A549 (cell line): ENCODE measurements around the gene MR1. TPM values are rescaled to one million over a fixed set of nuclear protein-coding genes. Genes with fewer than 3 reads are reported as not detected.

Experiments
- ATAC-seq, 2 experiments: fragments of 200-7000 bp in 1 of 2; fragments of >200 bp in 1 of 2; cut with Nextera tagmentation in 1 of 2; cut with Tn5 transposase in 1 of 2; 3 replicates each; pipeline versions ENCODE4 v1.8.0 to v1.9.1; 2018 to 2020; ENCODE audit warnings: mild to moderate bottlenecking in 1 of 2, moderate library complexity in 1 of 2
- CTCF ChIA-PET: fragments of 300-600 bp; sonication (Branson Sonifier 250); formaldehyde crosslinking; extraction: SDS; loops from one replicate; lab custom pipeline; 2021; ENCODE audit warnings: antibody characterized with exemption, inconsistent platforms; lab: Yijun Ruan, JAX
- POLR2A ChIA-PET: fragments of 350-600 bp; formaldehyde crosslinking; extraction: SDS; loops from one replicate; lab custom pipeline; 2021; ENCODE audit warnings: antibody characterized with exemption, inconsistent platforms; lab: Yijun Ruan, JAX
- DNase-seq, 2 experiments: peaks; one replicate each; pipeline versions ENCODE4 v3.0.0 to v3.0.0-alpha.2; 2011 to 2016; ENCODE audit warnings: low read depth in 1 of 2, low spot score in 1 of 2
- FAIRE-seq: peaks from 2 replicates; lab custom pipeline; 2011; peaks lifted over from hg19 to GRCh38; lab: Jason Lieb, UNC
- H3K27ac ChIP-seq, 2 experiments: fragments of >200 bp; sonication (Bioruptor Twin); formaldehyde crosslinking; 3 replicates each; pipeline ENCODE4 v1.5.1; 2016 to 2017
- H3K4me1 ChIP-seq: fragments of >200 bp; sonication (Bioruptor Twin); formaldehyde crosslinking; 3 replicates; pipeline ENCODE4 v1.6.1; 2016
- H3K4me2 ChIP-seq: fragments of >200 bp; sonication (Bioruptor Twin); formaldehyde crosslinking; 3 replicates; pipeline ENCODE4 v1.6.1; 2016
- H3K4me3 ChIP-seq: fragments of >200 bp; sonication (Bioruptor Twin); formaldehyde crosslinking; 3 replicates; pipeline ENCODE4 v1.5.1; 2016
- H3K9me3 ChIP-seq: fragments of >200 bp; sonication (Bioruptor Twin); formaldehyde crosslinking; 3 replicates; pipeline ENCODE4 v1.6.1; 2016
- ATOH8 ChIP-seq: fragments of 250-450 bp; sonication (Bioruptor Pico); IDR thresholded peaks from 2 replicates; pipeline ENCODE4 v1.5.0; 2020; ENCODE audit warnings: low read depth, mild to moderate bottlenecking, moderate library complexity
- CBX2 ChIP-seq: fragments of 200-600 bp; sonication (generic); IDR thresholded peaks from 2 replicates; pipeline ENCODE4 v1.6.1; 2016; ENCODE audit warnings: low read depth, mild to moderate bottlenecking, borderline replicate concordance
- CTCF ChIP-seq: fragments of >200 bp; sonication (Bioruptor Twin); formaldehyde crosslinking; IDR thresholded peaks from 3 replicates; pipeline ENCODE4 v1.5.1; 2016
- EHMT2 ChIP-seq: fragments of 200-600 bp; sonication (generic); IDR thresholded peaks from 2 replicates; pipeline ENCODE4 v1.6.1; 2016; ENCODE audit warnings: antibody characterized with exemption, low read depth, mild to moderate bottlenecking, moderate library complexity
- FOSL2 ChIP-seq, 2 experiments: fragments of 450-650 bp in 1 of 2; fragments of >200 bp in 1 of 2; sonication (Bioruptor Twin) in 1 of 2; formaldehyde crosslinking; IDR thresholded peaks; 2 replicates each; pipeline versions ENCODE4 v1.5.0 to v1.6.1; 2016 to 2020; ENCODE audit warnings: mild to moderate bottlenecking in 1 of 2, moderate library complexity in 1 of 2
- GATA3 ChIP-seq: IDR thresholded peaks from 2 replicates; pipeline ENCODE4 v1.6.1; 2012; ENCODE audit warnings: borderline replicate concordance
- HDAC2 ChIP-seq: fragments of 200-600 bp; sonication (generic); IDR thresholded peaks from 2 replicates; pipeline ENCODE4 v1.6.1; 2016
- HOXA7 ChIP-seq: fragments of 250-450 bp; sonication (Bioruptor Pico); IDR thresholded peaks from 2 replicates; pipeline ENCODE4 v1.5.0; 2020; ENCODE audit warnings: mild to moderate bottlenecking, moderate library complexity
- HOXB13 ChIP-seq: fragments of 250-450 bp; sonication (Bioruptor Pico); IDR thresholded peaks from 2 replicates; pipeline ENCODE4 v1.5.0; 2020; ENCODE audit warnings: low read depth, mild to moderate bottlenecking, moderate library complexity
- JUNB ChIP-seq: fragments of >200 bp; sonication (Bioruptor Twin); formaldehyde crosslinking; IDR thresholded peaks from 2 replicates; pipeline ENCODE4 v1.6.1; 2016
- MAFK ChIP-seq: fragments of 450-650 bp; IDR thresholded peaks from 2 replicates; pipeline ENCODE4 v1.6.1; 2014; ENCODE audit not compliant: partially characterized antibody
- MAZ ChIP-seq: fragments of 150-350 bp; IDR thresholded peaks from 2 replicates; pipeline ENCODE4 v1.6.1; 2014; ENCODE audit warnings: antibody characterized with exemption, low read depth, low read length, borderline replicate concordance
- NR3C1 ChIP-seq: fragments of >200 bp; sonication (Bioruptor Twin); formaldehyde crosslinking; IDR thresholded peaks from 3 replicates; pipeline ENCODE4 v1.6.1; 2017
- PHF8 ChIP-seq: fragments of 200-600 bp; sonication (generic); IDR thresholded peaks from 2 replicates; pipeline ENCODE4 v1.6.1; 2016; ENCODE audit warnings: low read depth, mild to moderate bottlenecking, antibody characterized with exemption, moderate library complexity, borderline replicate concordance
- POLR2A ChIP-seq: IDR thresholded peaks from 2 replicates; pipeline ENCODE4 v1.6.1; 2012; ENCODE audit warnings: mild to moderate bottlenecking, low read length
- RAD21 ChIP-seq, 2 experiments: fragments of >200 bp in 1 of 2; sonication (Bioruptor Twin) in 1 of 2; formaldehyde crosslinking in 1 of 2; IDR thresholded peaks in 1 of 2; conservative IDR thresholded peaks in 1 of 2; 2 replicates in 1 of 2; 3 replicates in 1 of 2; pipeline ENCODE4 v1.6.1; 2012 to 2018; ENCODE audit warnings: inconsistent platforms in 1 of 2
- RFX5 ChIP-seq: fragments of 450-650 bp; IDR thresholded peaks from 2 replicates; pipeline ENCODE4 v1.7.1; 2014; ENCODE audit warnings: antibody characterized with exemption, mild to moderate bottlenecking, moderate library complexity
- SMC3 ChIP-seq: fragments of >200 bp; sonication (Bioruptor Twin); formaldehyde crosslinking; IDR thresholded peaks from 3 replicates; pipeline ENCODE4 v1.6.1; 2018; ENCODE audit warnings: inconsistent platforms
- TP53 ChIP-seq: fragments of 250-450 bp; sonication (Bioruptor Pico); IDR thresholded peaks from 2 replicates; pipeline ENCODE4 v1.5.0; 2021; ENCODE audit warnings: mild to moderate bottlenecking, moderate library complexity
- ZC3H11A ChIP-seq: fragments of 450-650 bp; IDR thresholded peaks from 2 replicates; pipeline ENCODE4 v1.6.1; 2014; ENCODE audit warnings: antibody characterized with exemption, mild to moderate bottlenecking
- ZFP36 ChIP-seq: fragments of 450-650 bp; IDR thresholded peaks from 2 replicates; pipeline ENCODE4 v1.6.1; 2014; ENCODE audit warnings: borderline replicate concordance; ENCODE audit not compliant: partially characterized antibody
- WGBS: methylation state at CpG from one replicate; pipeline ENCODE4 v1.1.6; 2017; ENCODE audit errors: missing lambda C conversion rate; 5-methylcytosine and 5-hydroxymethylcytosine counted together
- polyA plus RNA-seq, 4 experiments: library from polyadenylated mRNA; depleted of rRNA in 3 of 4; stranded (reverse); fragments of >200 nt; fragmentation: RNase III in 1 of 4; extraction: RNeasy Plus Mini Kit Qiagen cat#74134 plus additional on column Dnase treatment in 1 of 4; gene quantifications; 2 replicates in 3 of 4; 3 replicates in 1 of 4; pipeline ENCODE4 v1.2.3, GENCODE V29; 2011 to 2017

MR1 gene
- polyA plus RNA-seq, 2 of the 4 experiments (the other 2 are of a cell fraction): 8.3 to 17.2 TPM

GRCh38 chr1:181084606-181084969 is 50.8 kb downstream of the MR1 start:
- WGBS: 71% methylated on average over 4 of the region's 4 CpGs
- POLR2A ChIA-PET: interaction anchor here (1.0 to 2.1 kb wide), 3 partner anchors 13 to 62 kb away, joined by 3 to 9 read pairs (median 4); partner anchors contain the start of gene STX6
- FAIRE-seq (no peak), ATAC-seq (no peak), DNase-seq (no peak)
- peak overlapping the region in 1 of 2 experiments; percentile 84; a peak in 3 of 6 replicates for H3K27ac ChIP-seq
- CTCF ChIA-PET: interaction anchor here (0.7 to 48.3 kb wide), 11 partner anchors 10 to 203 kb away, joined by 3 to 774 read pairs (median 4); no protein-coding TSS in a partner anchor
- H3K4me3 ChIP-seq: no peak overlapping the region
- TF ChIP-seq CTCF (no peak), JUNB (no peak), RFX5 (no peak)
- TF ChIP-seq, all 56 proteins: peak for 0
- peaks cover 45% of the 10 kb centered on the region for H3K4me1 ChIP-seq
- no peaks in the 10 kb centered on the region for H3K9me3 ChIP-seq
- H3K4me2 ChIP-seq: peak overlapping the region; percentile 3; the same call in 1 of the 3 replicates

GRCh38 chr1:181086091-181086490 is 52.3 kb downstream of the MR1 start:
- H3K4me2 ChIP-seq: peak overlapping the region; percentile 92; the same call in 2 of the 3 replicates
- TF ChIP-seq RAD21 (conservative IDR thresholded peaks at IDR 0.05 in 1 of 2, IDR thresholded peaks at IDR 0.05 in 1 of 2): no peak
- no peak for TF ChIP-seq CBX2
- TF ChIP-seq HDAC2: no peak
- TF ChIP-seq GATA3: no peak
- TF ChIP-seq SMC3: no peak
- no peak for TF ChIP-seq NR3C1
- TF ChIP-seq EHMT2: no peak
- TF ChIP-seq PHF8: no peak
- no peak for TF ChIP-seq TP53
- no peak for TF ChIP-seq POLR2A
- TF ChIP-seq CTCF: no peak
- no peak for TF ChIP-seq ZC3H11A
- TF ChIP-seq FOSL2 (IDR thresholded peaks at IDR 0.05): no peak
- no peak for TF ChIP-seq FOSL2 (CRISPR knock-in tag; IDR thresholded peaks at IDR 0.05)
- TF ChIP-seq ZFP36: no peak
- TF ChIP-seq ATOH8: no peak
- no peak for TF ChIP-seq MAFK
- TF ChIP-seq HOXB13 (CRISPR knock-in tag): no peak
- no peak for TF ChIP-seq MAZ
- no peak for TF ChIP-seq HOXA7 (CRISPR knock-in tag)
- TF ChIP-seq, all 56 proteins: peak for 0
- POLR2A ChIA-PET: interaction anchor here (0.6 to 2.1 kb wide), 3 partner anchors 10 to 19 kb away, joined by 4 to 11 read pairs (median 4); no protein-coding TSS in a partner anchor
- Histone ChIP-seq H3K4me1 (peaks cover 42% of the 10 kb centered on the region), H3K4me3 (no peak overlapping the region), H3K9me3 (no peaks in the 10 kb centered on the region), H3K27ac (peak overlapping the region; percentile 72 to 84)
- FAIRE-seq (no peak), ATAC-seq (no peak), DNase-seq (no peak)
- 90% methylated on average over 1 of the region's 1 CpG for WGBS
- CTCF ChIA-PET: interaction anchor here (0.6 to 48.3 kb wide), 6 partner anchors 12 to 393 kb away, joined by 3 to 774 read pairs (median 4); no protein-coding TSS in a partner anchor
